Measurements from ENCODE around the gene ACOT6. TPM values are rescaled to one million over a fixed set of nuclear protein-coding genes. Genes with fewer than 3 reads are reported as not detected.
A peak's percentile ranks its signal among the peaks of the same experiment; 100 is the strongest.
"Not testable (repeated sequence)": the region's sequence is repeated elsewhere in the genome, so short reads cannot be mapped to it uniquely, and the experiment has no call there.

ACOT6 gene, protein sequence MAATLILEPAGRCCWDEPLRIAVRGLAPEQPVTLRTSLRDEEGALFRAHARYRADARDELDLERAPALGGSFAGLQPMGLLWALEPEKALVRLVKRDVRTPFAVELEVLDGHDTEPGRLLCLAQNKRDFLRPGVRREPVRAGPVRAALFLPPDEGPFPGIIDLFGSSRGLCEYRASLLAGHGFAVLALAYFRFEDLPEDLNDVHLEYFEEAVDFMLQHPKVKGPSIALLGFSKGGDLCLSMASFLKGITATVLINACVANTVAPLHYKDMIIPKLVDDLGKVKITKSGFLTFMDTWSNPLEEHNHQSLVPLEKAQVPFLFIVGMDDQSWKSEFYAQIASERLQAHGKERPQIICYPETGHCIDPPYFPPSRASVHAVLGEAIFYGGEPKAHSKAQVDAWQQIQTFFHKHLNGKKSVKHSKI
- not detected for total RNA-seq (2013)
- not detected for polyA plus RNA-seq
- polyA minus RNA-seq, result not detected in 2 replicates
- 0 to 0.46 (median 0) reads per million in 11 experiments for total RNA-seq

DNA sequence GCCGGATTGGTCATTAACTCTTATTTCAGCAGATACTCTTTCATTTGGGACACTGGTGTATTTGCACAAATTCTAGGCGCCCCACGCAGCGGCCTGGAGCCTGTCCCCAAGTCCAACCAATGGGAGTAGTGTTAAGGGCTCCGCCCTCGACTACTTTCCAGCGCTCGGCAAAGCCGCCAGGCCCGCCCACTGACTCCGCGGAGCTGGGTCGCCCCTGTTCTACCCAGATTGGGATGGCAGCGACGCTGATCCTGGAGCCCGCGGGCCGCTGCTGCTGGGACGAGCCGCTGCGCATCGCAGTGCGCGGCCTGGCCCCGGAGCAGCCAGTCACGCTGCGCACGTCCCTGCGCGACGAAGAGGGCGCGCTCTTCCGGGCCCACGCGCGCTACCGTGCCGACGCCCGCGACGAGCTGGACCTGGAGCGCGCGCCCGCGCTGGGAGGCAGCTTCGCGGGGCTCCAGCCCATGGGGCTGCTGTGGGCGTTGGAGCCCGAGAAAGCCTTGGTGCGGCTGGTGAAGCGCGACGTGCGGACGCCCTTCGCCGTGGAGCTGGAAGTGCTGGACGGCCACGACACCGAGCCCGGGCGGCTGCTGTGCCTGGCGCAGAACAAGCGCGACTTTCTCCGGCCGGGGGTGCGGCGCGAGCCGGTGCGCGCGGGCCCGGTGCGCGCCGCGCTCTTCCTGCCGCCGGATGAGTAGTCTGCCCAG, at the start of gene ACOT6:
Gene ACOT6, plus strand, starts transcription at position 179 of the 707 bp plus-strand sequence. Its CDS starts 55 bp downstream, at position 234.
- H3K27ac ChIP-seq (ENCODE audit: low read depth in 1 of 2, low read length in 2 of 2), result no peak within 1 kb of the TSS
- H3K27me3 Mint-ChIP-seq (ENCODE audit: low read depth in 3 of 3), result peaks cover 11 to 28% (median 26%) of the 10 kb centered on the region in 3 donors
- no peaks in the 10 kb centered on the region for H3K36me3 Mint-ChIP-seq
- no peaks in the 10 kb centered on the region for H4K20me1 ChIP-seq (ENCODE audit: insufficient read depth, low read length)
- peaks cover 7 to 9% of the 10 kb centered on the region in 2 donors for H3K4me1 ChIP-seq (ENCODE audit: control insufficient read depth in 1 of 2, insufficient read depth in 2 of 2, low read length in 2 of 2)
- peak within 1 kb of the TSS; percentile 85 for H2AFZ ChIP-seq (ENCODE audit: insufficient read depth, low read depth, low read length, poor library complexity, severe bottlenecking)
- H3K9ac ChIP-seq (ENCODE audit: insufficient read depth, low read length, poor library complexity, severe bottlenecking), result peak within 1 kb of the TSS; percentile 36
- peak within 1 kb of the TSS; percentile 82 to 92 for H3K4me3 Mint-ChIP-seq
- peak within 1 kb of the TSS; percentile 53 to 82 (median 68) for H3K4me3 ChIP-seq (replicated peaks in 1 of 3; ENCODE audit: low read depth in 2 of 3, low read length in 3 of 3)
- peaks cover 0 to 4% (median 1%) of the 10 kb centered on the region in 7 donors for H3K9me3 Mint-ChIP-seq
- H3K9me3 ChIP-seq (replicated peaks in 1 of 2; ENCODE audit: control insufficient read depth in 1 of 2, insufficient read depth in 1 of 2, low read length in 2 of 2), result no peaks in the 10 kb centered on the region
- H3K27ac Mint-ChIP-seq, result no peak within 1 kb of the TSS
- DNase-seq, result peak; percentile 19 to 34 (median 24)
- H3K4me1 Mint-ChIP-seq, result peaks cover 7% of the 10 kb centered on the region
- TF ChIP-seq CTCF (IDR thresholded peaks at IDR 0.05), result no peak
- intact Hi-C loops (cut with micrococcal nuclease), result no loop called here
- H3K36me3 ChIP-seq (replicated peaks in 1 of 2; ENCODE audit: control insufficient read depth in 1 of 2, insufficient read depth in 2 of 2, low read length in 2 of 2), result no peaks in the 10 kb centered on the region
- H3K27me3 ChIP-seq (ENCODE audit: control insufficient read depth in 2 of 2, insufficient read depth in 2 of 2, low read length in 2 of 2), result peaks cover 11 to 16% of the 10 kb centered on the region in 2 donors
- H3K4me2 ChIP-seq (replicated peaks; ENCODE audit: extremely low read depth, low read length, poor library complexity, severe bottlenecking), result peak within 1 kb of the TSS; percentile 92
- no peaks in the 10 kb centered on the region for H3K79me2 ChIP-seq (ENCODE audit: insufficient read depth, low read length)
- under 1% methylated on average over 84 of the region's 84 CpGs for WGBS (ENCODE audit: insufficient coverage)

GRCh38 chr14:73562696-73563095, 49.6 kb upstream of the ACOT6 start:
- H2AFZ ChIP-seq (ENCODE audit: insufficient read depth, low read depth, low read length, poor library complexity, severe bottlenecking); H3K9ac ChIP-seq (ENCODE audit: insufficient read depth, low read length, poor library complexity, severe bottlenecking); H3K36me3 ChIP-seq (replicated peaks in 1 of 2; ENCODE audit: control insufficient read depth in 1 of 2, insufficient read depth in 2 of 2, low read length in 2 of 2); H4K20me1 ChIP-seq (ENCODE audit: insufficient read depth, low read length); H3K4me3 ChIP-seq (replicated peaks in 1 of 3; ENCODE audit: low read depth in 2 of 3, low read length in 3 of 3); H3K4me2 ChIP-seq (replicated peaks; ENCODE audit: extremely low read depth, low read length, poor library complexity, severe bottlenecking); H3K4me3 Mint-ChIP-seq; H3K4me1 ChIP-seq (ENCODE audit: control insufficient read depth in 1 of 2, insufficient read depth in 2 of 2, low read length in 2 of 2); H3K27ac Mint-ChIP-seq; H3K27me3 Mint-ChIP-seq (ENCODE audit: low read depth in 3 of 3); H3K79me2 ChIP-seq (ENCODE audit: insufficient read depth, low read length); H3K27ac ChIP-seq (ENCODE audit: low read depth in 1 of 2, low read length in 2 of 2); H3K36me3 Mint-ChIP-seq; H3K27me3 ChIP-seq (ENCODE audit: control insufficient read depth in 2 of 2, insufficient read depth in 2 of 2, low read length in 2 of 2); H3K4me1 Mint-ChIP-seq; DNase-seq; intact Hi-C loops (cut with micrococcal nuclease): not testable (repeated sequence)
- peaks cover 9 to 17% of the 10 kb centered on the region in 2 donors for H3K9me3 ChIP-seq (replicated peaks in 1 of 2; ENCODE audit: control insufficient read depth in 1 of 2, insufficient read depth in 1 of 2, low read length in 2 of 2)
- WGBS (ENCODE audit: insufficient coverage), result 100% methylated on average over 1 of the region's 6 CpGs
- peaks cover 12 to 27% (median 21%) of the 10 kb centered on the region in 7 donors for H3K9me3 Mint-ChIP-seq

DNA sequence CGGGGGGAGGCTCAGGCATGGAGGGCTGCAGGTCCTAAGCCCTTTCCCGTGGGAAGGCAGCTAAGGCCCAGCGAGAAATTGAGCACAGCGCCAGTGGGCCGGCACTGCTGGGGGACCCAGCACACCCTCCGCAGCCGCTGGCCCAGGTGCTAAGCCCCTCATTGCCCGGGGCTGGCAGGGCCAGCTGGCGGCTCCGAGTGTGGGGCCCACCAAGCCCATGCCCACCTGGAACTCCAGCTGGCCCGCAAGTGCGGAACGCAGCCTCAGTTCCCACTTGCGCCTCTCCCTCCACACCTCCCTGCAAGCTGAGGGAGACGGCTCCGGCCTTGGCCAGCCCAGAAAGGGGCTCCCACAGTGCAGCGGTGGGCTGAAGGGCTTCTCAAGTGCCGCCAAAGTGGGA, 45.9 kb upstream of the ACOT6 start:
- H3K4me3 Mint-ChIP-seq; intact Hi-C loops (cut with micrococcal nuclease); H3K27me3 Mint-ChIP-seq (ENCODE audit: low read depth in 3 of 3); H3K4me2 ChIP-seq (replicated peaks; ENCODE audit: extremely low read depth, low read length, poor library complexity, severe bottlenecking); H3K36me3 Mint-ChIP-seq; H3K4me3 ChIP-seq (replicated peaks in 1 of 3; ENCODE audit: low read depth in 2 of 3, low read length in 3 of 3); H4K20me1 ChIP-seq (ENCODE audit: insufficient read depth, low read length); H3K36me3 ChIP-seq (replicated peaks in 1 of 2; ENCODE audit: control insufficient read depth in 1 of 2, insufficient read depth in 2 of 2, low read length in 2 of 2); H3K79me2 ChIP-seq (ENCODE audit: insufficient read depth, low read length); DNase-seq; H3K27me3 ChIP-seq (ENCODE audit: control insufficient read depth in 2 of 2, insufficient read depth in 2 of 2, low read length in 2 of 2); H2AFZ ChIP-seq (ENCODE audit: insufficient read depth, low read depth, low read length, poor library complexity, severe bottlenecking); H3K27ac ChIP-seq (ENCODE audit: low read depth in 1 of 2, low read length in 2 of 2); H3K27ac Mint-ChIP-seq; H3K9ac ChIP-seq (ENCODE audit: insufficient read depth, low read length, poor library complexity, severe bottlenecking): not testable (repeated sequence)
- H3K4me1 Mint-ChIP-seq, result peaks cover 22% of the 10 kb centered on the region
- 93% methylated on average over 16 of the region's 18 CpGs for WGBS (ENCODE audit: insufficient coverage)
- Histone ChIP-seq H3K9me3 (replicated peaks in 1 of 2; ENCODE audit: control insufficient read depth in 1 of 2, insufficient read depth in 1 of 2, low read length in 2 of 2) (peaks cover 9 to 17% of the 10 kb centered on the region in 2 donors), H3K4me1 (ENCODE audit: control insufficient read depth in 1 of 2, insufficient read depth in 2 of 2, low read length in 2 of 2) (peaks cover 11 to 25% of the 10 kb centered on the region in 2 donors)
- H3K9me3 Mint-ChIP-seq, result peaks cover 12 to 22% (median 21%) of the 10 kb centered on the region in 7 donors
